GM23338 (cell line): Measurements from ENCODE around the gene TBC1D10B. TPM values are rescaled to one million over a fixed set of nuclear protein-coding genes. Genes with fewer than 3 reads are reported as not detected.

Experiments used
- ATAC-seq: fragments of 200-7000 bp; cut with Tn5 transposase; 3 replicates; pipeline ENCODE4 v1.9.1; 2020
- DNase-seq: peaks from one replicate; pipeline ENCODE4 v3.0.0-alpha.2; 2015; ENCODE audit warnings: low spot score
- H2AFZ ChIP-seq: fragments of 200-600 bp; sonication (generic); 2 replicates; pipeline ENCODE4 v1.8.0; 2016; ENCODE audit warnings: antibody characterized with exemption, mild to moderate bottlenecking, moderate library complexity
- H3F3A ChIP-seq: fragments of 200-600 bp; sonication (generic); replicated peaks from 2 replicates; pipeline ENCODE4 v1.8.0; 2017; ENCODE audit warnings: antibody characterized with exemption, mixed run types, low read depth
- H3K27ac ChIP-seq: fragments of 200-600 bp; sonication (generic); 2 replicates; pipeline ENCODE4 v1.6.1; 2016; ENCODE audit warnings: low read depth
- H3K27me3 ChIP-seq: fragments of 200-600 bp; sonication (generic); 2 replicates; pipeline ENCODE4 v1.8.0; 2016; ENCODE audit warnings: mild to moderate bottlenecking, mixed run types, moderate library complexity; ENCODE audit not compliant: insufficient read depth
- H3K36me3 ChIP-seq: fragments of 200-600 bp; sonication (generic); 2 replicates; pipeline ENCODE4 v1.8.0; 2016; ENCODE audit warnings: mild to moderate bottlenecking; ENCODE audit not compliant: insufficient read depth
- H3K4me1 ChIP-seq: fragments of 200-600 bp; sonication (generic); 2 replicates; pipeline ENCODE4 v1.8.0; 2016; ENCODE audit warnings: mild to moderate bottlenecking, moderate library complexity; ENCODE audit not compliant: insufficient read depth
- H3K4me2 ChIP-seq: fragments of 200-600 bp; sonication (generic); 2 replicates; pipeline ENCODE4 v1.7.1; 2017; ENCODE audit warnings: mixed run types
- H3K4me3 ChIP-seq: fragments of 200-600 bp; sonication (generic); 2 replicates; pipeline ENCODE4 v1.6.1; 2016; ENCODE audit warnings: mixed run types
- H3K79me2 ChIP-seq: fragments of 200-600 bp; sonication (generic); replicated peaks from 2 replicates; pipeline ENCODE4 v1.8.0; 2017; ENCODE audit warnings: mild to moderate bottlenecking; ENCODE audit not compliant: insufficient read depth
- H3K9me2 ChIP-seq: fragments of 200-600 bp; sonication (generic); 2 replicates; pipeline ENCODE4 v1.8.0; 2017; ENCODE audit not compliant: insufficient read depth
- H4K20me1 ChIP-seq: fragments of 200-600 bp; sonication (generic); replicated peaks from 2 replicates; pipeline ENCODE4 v1.8.0; 2017; ENCODE audit warnings: mild to moderate bottlenecking; ENCODE audit not compliant: insufficient read depth
- H3K27ac Mint-ChIP-seq: 2 replicates; pipeline ENCODE4 v1.8.0; 2020; ENCODE audit warnings: inconsistent platforms, mild to moderate bottlenecking, moderate library complexity, mixed read lengths
- H3K27me3 Mint-ChIP-seq: 3 replicates; pipeline ENCODE4 v1.8.0; 2022; ENCODE audit warnings: low read depth, mild to moderate bottlenecking, moderate library complexity, mixed read lengths, inconsistent platforms; ENCODE audit not compliant: insufficient read depth, poor library complexity
- H3K36me3 Mint-ChIP-seq: 3 replicates; pipeline ENCODE4 v1.8.0; 2021; ENCODE audit warnings: low read depth, mild to moderate bottlenecking, inconsistent platforms, moderate library complexity, mixed read lengths
- H3K4me1 Mint-ChIP-seq: 3 replicates; pipeline ENCODE4 v1.8.0; 2020; ENCODE audit warnings: mild to moderate bottlenecking, inconsistent platforms, mixed read lengths
- H3K4me3 Mint-ChIP-seq: 3 replicates; pipeline ENCODE4 v1.8.0; 2021; ENCODE audit warnings: moderate library complexity, mild to moderate bottlenecking, inconsistent platforms, mixed read lengths
- H3K9me3 Mint-ChIP-seq: 3 replicates; pipeline ENCODE4 v1.8.0; 2020; ENCODE audit warnings: moderate library complexity, mild to moderate bottlenecking, inconsistent platforms, mixed read lengths
- EZH2 ChIP-seq: fragments of 200-600 bp; sonication (generic); IDR thresholded peaks from one replicate; pipeline ENCODE4 v1.8.0; 2017; ENCODE audit warnings: antibody characterized with exemption, mild to moderate bottlenecking, low read depth; ENCODE audit not compliant: unreplicated experiment
- EZH2phosphoT487 ChIP-seq: fragments of 200-600 bp; sonication (generic); IDR thresholded peaks from one replicate; pipeline ENCODE4 v1.8.1; 2018; ENCODE audit warnings: antibody characterized with exemption; ENCODE audit not compliant: unreplicated experiment
- JUNB ChIP-seq: IDR thresholded peaks from one replicate; pipeline ENCODE4 v1.6.1; 2016; ENCODE audit warnings: antibody characterized with exemption; ENCODE audit not compliant: unreplicated experiment
- NANOG ChIP-seq: IDR thresholded peaks from 2 replicates; pipeline ENCODE4 v1.6.1; 2016; ENCODE audit warnings: antibody characterized with exemption, borderline replicate concordance
- POLR2AphosphoS5 ChIP-seq: IDR thresholded peaks from 2 replicates; pipeline ENCODE4 v1.6.1; 2016; ENCODE audit warnings: antibody characterized with exemption, low read depth
- STAT1 ChIP-seq: IDR thresholded peaks from one replicate; pipeline ENCODE4 v1.6.1; 2016; ENCODE audit warnings: antibody characterized with exemption; ENCODE audit not compliant: unreplicated experiment
- polyA plus RNA-seq: library from polyadenylated mRNA; unstranded; fragments of >200 nt; fragmentation: Nextera tagmentation; extraction: Ambion mirVana; gene quantifications from 2 replicates; pipeline ENCODE4 v1.2.1, GENCODE V29; 2016
- total RNA-seq: library from RNA; depleted of rRNA; stranded (reverse); fragments of >200 nt; shearing (Covaris generic); gene quantifications from 2 replicates; pipeline ENCODE4 v1.2.3, GENCODE V29; 2014
- TF ChIP-seq, protein P1 (sequence below): fragments of 250-450 bp; sonication (Bioruptor Pico); IDR thresholded peaks from 2 replicates; pipeline ENCODE4 v1.5.0; 2020; ENCODE audit warnings: mild to moderate bottlenecking, moderate library complexity
- TF ChIP-seq, protein P2 (sequence below): IDR thresholded peaks from 2 replicates; pipeline ENCODE4 v1.6.1; 2016; ENCODE audit warnings: antibody characterized with exemption
- TF ChIP-seq, protein P3 (sequence below): IDR thresholded peaks from one replicate; pipeline ENCODE4 v1.6.1; 2018; ENCODE audit warnings: antibody characterized with exemption; ENCODE audit not compliant: unreplicated experiment
- TF ChIP-seq, protein P4 (sequence below), 2 experiments: fragments of 200-600 bp in 1 of 2; sonication (generic) in 1 of 2; conservative IDR thresholded peaks; 2 replicates each; pipeline versions ENCODE4 v1.5.1 to v1.6.1; 2016 to 2017; ENCODE audit warnings: antibody characterized with exemption in 2 of 2, low read depth in 2 of 2, mild to moderate bottlenecking in 2 of 2, moderate library complexity in 1 of 2

TBC1D10B gene
- total and polyA plus RNA-seq, 2 experiments from 2014 or later, result 13.3 to 30.8 TPM

DNA sequence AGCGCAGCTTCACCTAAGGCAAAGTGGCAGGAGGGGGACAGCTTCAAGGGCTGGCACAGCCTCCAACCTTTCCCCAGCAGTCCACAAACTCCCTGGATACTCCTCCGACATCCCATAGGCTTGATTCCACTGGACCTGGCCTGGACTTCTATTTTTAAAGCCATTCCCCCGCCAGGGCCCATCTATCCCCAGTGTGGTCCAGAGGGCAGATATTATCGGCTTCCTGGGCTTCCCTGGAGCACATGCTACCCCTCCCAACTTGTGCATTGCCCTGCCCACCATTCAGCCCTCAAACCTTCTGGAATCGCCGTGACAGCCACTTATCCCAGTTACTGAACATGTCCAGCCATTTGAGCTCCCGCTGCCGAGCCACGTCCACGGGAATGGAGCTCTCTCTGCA, 5.1 kb downstream of the TBC1D10B start (continued):
- TF ChIP-seq, protein P1, sequence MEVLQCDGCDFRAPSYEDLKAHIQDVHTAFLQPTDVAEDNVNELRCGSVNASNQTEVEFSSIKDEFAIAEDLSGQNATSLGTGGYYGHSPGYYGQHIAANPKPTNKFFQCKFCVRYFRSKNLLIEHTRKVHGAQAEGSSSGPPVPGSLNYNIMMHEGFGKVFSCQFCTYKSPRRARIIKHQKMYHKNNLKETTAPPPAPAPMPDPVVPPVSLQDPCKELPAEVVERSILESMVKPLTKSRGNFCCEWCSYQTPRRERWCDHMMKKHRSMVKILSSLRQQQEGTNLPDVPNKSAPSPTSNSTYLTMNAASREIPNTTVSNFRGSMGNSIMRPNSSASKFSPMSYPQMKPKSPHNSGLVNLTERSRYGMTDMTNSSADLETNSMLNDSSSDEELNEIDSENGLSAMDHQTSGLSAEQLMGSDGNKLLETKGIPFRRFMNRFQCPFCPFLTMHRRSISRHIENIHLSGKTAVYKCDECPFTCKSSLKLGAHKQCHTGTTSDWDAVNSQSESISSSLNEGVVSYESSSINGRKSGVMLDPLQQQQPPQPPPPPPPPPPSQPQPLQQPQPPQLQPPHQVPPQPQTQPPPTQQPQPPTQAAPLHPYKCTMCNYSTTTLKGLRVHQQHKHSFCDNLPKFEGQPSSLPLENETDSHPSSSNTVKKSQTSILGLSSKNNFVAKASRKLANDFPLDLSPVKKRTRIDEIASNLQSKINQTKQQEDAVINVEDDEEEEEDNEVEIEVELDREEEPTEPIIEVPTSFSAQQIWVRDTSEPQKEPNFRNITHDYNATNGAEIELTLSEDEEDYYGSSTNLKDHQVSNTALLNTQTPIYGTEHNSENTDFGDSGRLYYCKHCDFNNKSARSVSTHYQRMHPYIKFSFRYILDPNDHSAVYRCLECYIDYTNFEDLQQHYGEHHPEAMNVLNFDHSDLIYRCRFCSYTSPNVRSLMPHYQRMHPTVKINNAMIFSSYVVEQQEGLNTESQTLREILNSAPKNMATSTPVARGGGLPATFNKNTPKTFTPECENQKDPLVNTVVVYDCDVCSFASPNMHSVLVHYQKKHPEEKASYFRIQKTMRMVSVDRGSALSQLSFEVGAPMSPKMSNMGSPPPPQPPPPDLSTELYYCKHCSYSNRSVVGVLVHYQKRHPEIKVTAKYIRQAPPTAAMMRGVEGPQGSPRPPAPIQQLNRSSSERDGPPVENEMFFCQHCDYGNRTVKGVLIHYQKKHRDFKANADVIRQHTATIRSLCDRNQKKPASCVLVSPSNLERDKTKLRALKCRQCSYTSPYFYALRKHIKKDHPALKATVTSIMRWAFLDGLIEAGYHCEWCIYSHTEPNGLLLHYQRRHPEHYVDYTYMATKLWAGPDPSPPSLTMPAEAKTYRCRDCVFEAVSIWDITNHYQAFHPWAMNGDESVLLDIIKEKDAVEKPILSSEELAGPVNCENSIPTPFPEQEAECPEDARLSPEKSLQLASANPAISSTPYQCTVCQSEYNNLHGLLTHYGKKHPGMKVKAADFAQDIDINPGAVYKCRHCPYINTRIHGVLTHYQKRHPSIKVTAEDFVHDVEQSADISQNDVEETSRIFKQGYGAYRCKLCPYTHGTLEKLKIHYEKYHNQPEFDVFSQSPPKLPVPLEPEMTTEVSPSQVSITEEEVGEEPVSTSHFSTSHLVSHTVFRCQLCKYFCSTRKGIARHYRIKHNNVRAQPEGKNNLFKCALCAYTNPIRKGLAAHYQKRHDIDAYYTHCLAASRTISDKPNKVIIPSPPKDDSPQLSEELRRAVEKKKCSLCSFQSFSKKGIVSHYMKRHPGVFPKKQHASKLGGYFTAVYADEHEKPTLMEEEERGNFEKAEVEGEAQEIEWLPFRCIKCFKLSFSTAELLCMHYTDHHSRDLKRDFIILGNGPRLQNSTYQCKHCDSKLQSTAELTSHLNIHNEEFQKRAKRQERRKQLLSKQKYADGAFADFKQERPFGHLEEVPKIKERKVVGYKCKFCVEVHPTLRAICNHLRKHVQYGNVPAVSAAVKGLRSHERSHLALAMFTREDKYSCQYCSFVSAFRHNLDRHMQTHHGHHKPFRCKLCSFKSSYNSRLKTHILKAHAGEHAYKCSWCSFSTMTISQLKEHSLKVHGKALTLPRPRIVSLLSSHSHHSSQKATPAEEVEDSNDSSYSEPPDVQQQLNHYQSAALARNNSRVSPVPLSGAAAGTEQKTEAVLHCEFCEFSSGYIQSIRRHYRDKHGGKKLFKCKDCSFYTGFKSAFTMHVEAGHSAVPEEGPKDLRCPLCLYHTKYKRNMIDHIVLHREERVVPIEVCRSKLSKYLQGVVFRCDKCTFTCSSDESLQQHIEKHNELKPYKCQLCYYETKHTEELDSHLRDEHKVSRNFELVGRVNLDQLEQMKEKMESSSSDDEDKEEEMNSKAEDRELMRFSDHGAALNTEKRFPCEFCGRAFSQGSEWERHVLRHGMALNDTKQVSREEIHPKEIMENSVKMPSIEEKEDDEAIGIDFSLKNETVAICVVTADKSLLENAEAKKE (CRISPR knock-in tag), result no peak
- no peak for TF ChIP-seq POLR2AphosphoS5
- TF ChIP-seq, protein P2, sequence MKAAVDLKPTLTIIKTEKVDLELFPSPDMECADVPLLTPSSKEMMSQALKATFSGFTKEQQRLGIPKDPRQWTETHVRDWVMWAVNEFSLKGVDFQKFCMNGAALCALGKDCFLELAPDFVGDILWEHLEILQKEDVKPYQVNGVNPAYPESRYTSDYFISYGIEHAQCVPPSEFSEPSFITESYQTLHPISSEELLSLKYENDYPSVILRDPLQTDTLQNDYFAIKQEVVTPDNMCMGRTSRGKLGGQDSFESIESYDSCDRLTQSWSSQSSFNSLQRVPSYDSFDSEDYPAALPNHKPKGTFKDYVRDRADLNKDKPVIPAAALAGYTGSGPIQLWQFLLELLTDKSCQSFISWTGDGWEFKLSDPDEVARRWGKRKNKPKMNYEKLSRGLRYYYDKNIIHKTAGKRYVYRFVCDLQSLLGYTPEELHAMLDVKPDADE, result no peak

DNA sequence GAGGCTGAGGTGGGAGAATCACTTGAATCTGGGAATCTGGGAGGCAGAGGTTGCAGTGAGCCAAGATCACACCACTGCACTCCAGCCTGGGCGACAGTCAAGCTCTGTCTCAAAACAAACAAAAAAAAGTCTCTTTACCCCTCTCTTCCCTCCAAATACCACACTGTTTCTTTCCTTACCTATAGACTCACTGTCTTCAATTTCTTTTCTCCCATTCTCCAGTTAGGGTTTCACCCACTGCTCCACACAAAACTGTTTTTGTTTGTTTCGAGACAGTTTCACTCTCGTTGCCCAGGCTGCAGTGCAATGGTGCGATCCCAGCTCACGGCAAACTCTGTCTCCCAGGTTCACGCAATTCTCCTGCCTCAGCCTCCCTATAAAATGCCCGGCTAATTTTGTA, 9.1 kb downstream of the TBC1D10B start:
- Histone ChIP-seq H3F3A (no peaks in the 10 kb centered on the region), H3K79me2 (peaks cover 12% of the 10 kb centered on the region)
- H3K27me3 Mint-ChIP-seq, result peaks cover 11% of the 10 kb centered on the region

More for the DNA sequence above, 9.1 kb downstream of the TBC1D10B start:
- H2AFZ ChIP-seq, result no peak overlapping the region
- H3K9me3 Mint-ChIP-seq, result no peaks in the 10 kb centered on the region; the same call in 1 of the 3 replicates
- no peak for ATAC-seq
- no peaks in the 10 kb centered on the region for H3K36me3 ChIP-seq
- H3K4me1 ChIP-seq, result peaks cover under 1% of the 10 kb centered on the region; the same call in 1 of the 2 replicates
- H3K4me2 ChIP-seq, result no peak overlapping the region
- H3K4me1 Mint-ChIP-seq, result peaks cover 23% of the 10 kb centered on the region
- H3K9me2 ChIP-seq, result no peaks in the 10 kb centered on the region
- no peak overlapping the region for H3K27ac Mint-ChIP-seq
- H3K36me3 Mint-ChIP-seq, result peaks cover 35% of the 10 kb centered on the region
- H3K4me3 Mint-ChIP-seq, result no peak overlapping the region; the same call in 2 of the 3 replicates
- H3K27me3 ChIP-seq, result no peaks in the 10 kb centered on the region
- no peak overlapping the region for H3K27ac ChIP-seq
- DNase-seq, result no peak
- H4K20me1 ChIP-seq, result peaks cover 8% of the 10 kb centered on the region; the same call in 1 of the 2 replicates
- no peak for TF ChIP-seq JUNB
- TF ChIP-seq, protein P3, sequence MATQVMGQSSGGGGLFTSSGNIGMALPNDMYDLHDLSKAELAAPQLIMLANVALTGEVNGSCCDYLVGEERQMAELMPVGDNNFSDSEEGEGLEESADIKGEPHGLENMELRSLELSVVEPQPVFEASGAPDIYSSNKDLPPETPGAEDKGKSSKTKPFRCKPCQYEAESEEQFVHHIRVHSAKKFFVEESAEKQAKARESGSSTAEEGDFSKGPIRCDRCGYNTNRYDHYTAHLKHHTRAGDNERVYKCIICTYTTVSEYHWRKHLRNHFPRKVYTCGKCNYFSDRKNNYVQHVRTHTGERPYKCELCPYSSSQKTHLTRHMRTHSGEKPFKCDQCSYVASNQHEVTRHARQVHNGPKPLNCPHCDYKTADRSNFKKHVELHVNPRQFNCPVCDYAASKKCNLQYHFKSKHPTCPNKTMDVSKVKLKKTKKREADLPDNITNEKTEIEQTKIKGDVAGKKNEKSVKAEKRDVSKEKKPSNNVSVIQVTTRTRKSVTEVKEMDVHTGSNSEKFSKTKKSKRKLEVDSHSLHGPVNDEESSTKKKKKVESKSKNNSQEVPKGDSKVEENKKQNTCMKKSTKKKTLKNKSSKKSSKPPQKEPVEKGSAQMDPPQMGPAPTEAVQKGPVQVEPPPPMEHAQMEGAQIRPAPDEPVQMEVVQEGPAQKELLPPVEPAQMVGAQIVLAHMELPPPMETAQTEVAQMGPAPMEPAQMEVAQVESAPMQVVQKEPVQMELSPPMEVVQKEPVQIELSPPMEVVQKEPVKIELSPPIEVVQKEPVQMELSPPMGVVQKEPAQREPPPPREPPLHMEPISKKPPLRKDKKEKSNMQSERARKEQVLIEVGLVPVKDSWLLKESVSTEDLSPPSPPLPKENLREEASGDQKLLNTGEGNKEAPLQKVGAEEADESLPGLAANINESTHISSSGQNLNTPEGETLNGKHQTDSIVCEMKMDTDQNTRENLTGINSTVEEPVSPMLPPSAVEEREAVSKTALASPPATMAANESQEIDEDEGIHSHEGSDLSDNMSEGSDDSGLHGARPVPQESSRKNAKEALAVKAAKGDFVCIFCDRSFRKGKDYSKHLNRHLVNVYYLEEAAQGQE, result no peak
- TF ChIP-seq NANOG, result no peak
- TF ChIP-seq, protein P4, sequence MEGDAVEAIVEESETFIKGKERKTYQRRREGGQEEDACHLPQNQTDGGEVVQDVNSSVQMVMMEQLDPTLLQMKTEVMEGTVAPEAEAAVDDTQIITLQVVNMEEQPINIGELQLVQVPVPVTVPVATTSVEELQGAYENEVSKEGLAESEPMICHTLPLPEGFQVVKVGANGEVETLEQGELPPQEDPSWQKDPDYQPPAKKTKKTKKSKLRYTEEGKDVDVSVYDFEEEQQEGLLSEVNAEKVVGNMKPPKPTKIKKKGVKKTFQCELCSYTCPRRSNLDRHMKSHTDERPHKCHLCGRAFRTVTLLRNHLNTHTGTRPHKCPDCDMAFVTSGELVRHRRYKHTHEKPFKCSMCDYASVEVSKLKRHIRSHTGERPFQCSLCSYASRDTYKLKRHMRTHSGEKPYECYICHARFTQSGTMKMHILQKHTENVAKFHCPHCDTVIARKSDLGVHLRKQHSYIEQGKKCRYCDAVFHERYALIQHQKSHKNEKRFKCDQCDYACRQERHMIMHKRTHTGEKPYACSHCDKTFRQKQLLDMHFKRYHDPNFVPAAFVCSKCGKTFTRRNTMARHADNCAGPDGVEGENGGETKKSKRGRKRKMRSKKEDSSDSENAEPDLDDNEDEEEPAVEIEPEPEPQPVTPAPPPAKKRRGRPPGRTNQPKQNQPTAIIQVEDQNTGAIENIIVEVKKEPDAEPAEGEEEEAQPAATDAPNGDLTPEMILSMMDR (conservative IDR thresholded peaks at IDR 0.05; ENCODE audit: low read depth in 2 of 2), result no peak
- TF ChIP-seq, protein P2, result no peak
- no peak for TF ChIP-seq EZH2
- no peak for TF ChIP-seq EZH2phosphoT487
- no peak for TF ChIP-seq POLR2AphosphoS5
- no peak for TF ChIP-seq STAT1
- H3K4me3 ChIP-seq, result no peak overlapping the region
